Neuronal stem cell (in vitro differentiated cells): Measurements from ENCODE around the gene DOCK9.

Experiments used
- DNase-seq: peaks from one replicate; pipeline ENCODE4 v3.0.0-alpha.2; 2013; ENCODE audit warnings: low spot score
- H2AFZ ChIP-seq: one replicate; pipeline ENCODE4 v1.6.1; 2013; ENCODE audit warnings: mild to moderate bottlenecking, low read length, inconsistent platforms
- H2AK5ac ChIP-seq: 2 replicates; pipeline ENCODE4 v1.6.1; 2013; ENCODE audit warnings: low read depth, mild to moderate bottlenecking, inconsistent platforms, low read length, moderate library complexity, mixed read lengths
- H2BK120ac ChIP-seq: 2 replicates; pipeline ENCODE4 v1.6.1; 2013; ENCODE audit warnings: low read depth, mild to moderate bottlenecking, inconsistent platforms, low read length, moderate library complexity, mixed read lengths
- H2BK12ac ChIP-seq: one replicate; pipeline ENCODE4 v1.6.1; 2013; ENCODE audit warnings: low read length, inconsistent platforms
- H2BK15ac ChIP-seq: 2 replicates; pipeline ENCODE4 v1.6.1; 2013; ENCODE audit warnings: mild to moderate bottlenecking, low read length, inconsistent platforms, mixed read lengths
- H2BK5ac ChIP-seq: one replicate; pipeline ENCODE4 v1.6.1; 2013; ENCODE audit warnings: inconsistent platforms, mild to moderate bottlenecking, low read length, moderate library complexity
- H3K14ac ChIP-seq: one replicate; pipeline ENCODE4 v1.6.1; 2013; ENCODE audit warnings: low read length, inconsistent platforms
- H3K18ac ChIP-seq: 2 replicates; pipeline ENCODE4 v1.6.1; 2013; ENCODE audit warnings: low read length, inconsistent platforms
- H3K23ac ChIP-seq: 2 replicates; pipeline ENCODE4 v1.6.1; 2013; ENCODE audit warnings: low read depth, mild to moderate bottlenecking, mixed read lengths, low read length, inconsistent platforms; ENCODE audit not compliant: poor library complexity
- H3K27ac ChIP-seq: replicated peaks from 3 replicates; pipeline ENCODE4 v1.5.1; 2013; ENCODE audit warnings: low read length, inconsistent platforms
- H3K27me3 ChIP-seq, 3 experiments: 2 replicates each; pipeline ENCODE4 v1.6.1; 2013; ENCODE audit warnings: low read length in 3 of 3, mild to moderate bottlenecking in 2 of 3, inconsistent platforms in 1 of 3, low read depth in 1 of 3, mixed read lengths in 1 of 3, moderate library complexity in 1 of 3; ENCODE audit not compliant: control insufficient read depth in 3 of 3, insufficient read depth in 3 of 3
- H3K36me3 ChIP-seq, 2 donors: replicated peaks in 1 of 2; 2 replicates each; pipeline ENCODE4 v1.6.1; 2013; ENCODE audit warnings: low read length in 2 of 2; ENCODE audit not compliant: control insufficient read depth in 2 of 2, insufficient read depth in 2 of 2
- H3K4ac ChIP-seq: 2 replicates; pipeline ENCODE4 v1.6.1; 2013; ENCODE audit warnings: inconsistent platforms, mild to moderate bottlenecking, low read length, moderate library complexity
- H3K4me1 ChIP-seq, 2 donors: 1 replicate in 1 of 2; 2 replicates in 1 of 2; pipeline ENCODE4 v1.6.1; 2013; ENCODE audit warnings: low read length in 2 of 2, low read depth in 1 of 2; ENCODE audit not compliant: control insufficient read depth in 2 of 2, insufficient read depth in 1 of 2
- H3K4me2 ChIP-seq: one replicate; pipeline ENCODE4 v1.6.1; 2013; ENCODE audit warnings: mild to moderate bottlenecking, low read length, inconsistent platforms; ENCODE audit not compliant: insufficient read depth, poor library complexity, severe bottlenecking
- H3K4me3 ChIP-seq, 2 donors: 2 replicates each; pipeline ENCODE4 v1.5.1; 2013; ENCODE audit warnings: low read length in 2 of 2, mild to moderate bottlenecking in 2 of 2, inconsistent platforms in 1 of 2, moderate library complexity in 1 of 2
- H3K79me1 ChIP-seq: one replicate; pipeline ENCODE4 v1.6.1; 2013; ENCODE audit warnings: low read depth, mild to moderate bottlenecking, inconsistent platforms, low read length, moderate library complexity
- H3K9ac ChIP-seq: one replicate; pipeline ENCODE4 v1.6.1; 2013; ENCODE audit warnings: mild to moderate bottlenecking, low read depth, low read length, inconsistent platforms; ENCODE audit not compliant: poor library complexity
- H3K9me3 ChIP-seq, 2 donors: replicated peaks in 1 of 2; 2 replicates each; pipeline versions ENCODE3 to v1.6.1; 2013; ENCODE audit warnings: low read length in 2 of 2, mild to moderate bottlenecking in 2 of 2, inconsistent platforms in 1 of 2, low read depth in 1 of 2, mixed read lengths in 1 of 2, moderate library complexity in 1 of 2; ENCODE audit not compliant: control insufficient read depth in 2 of 2, insufficient read depth in 1 of 2
- H4K8ac ChIP-seq: one replicate; pipeline ENCODE4 v1.6.1; 2013; ENCODE audit warnings: low read depth, mild to moderate bottlenecking, inconsistent platforms, low read length, moderate library complexity
- H4K91ac ChIP-seq: one replicate; pipeline ENCODE4 v1.6.1; 2013; ENCODE audit warnings: low read length, low read depth, mild to moderate bottlenecking, inconsistent platforms; ENCODE audit not compliant: poor library complexity
- WGBS, 2 donors: extraction: QIAGEN DNeasy Blood & Tissue Kit; methylation state at CpG; one replicate each; pipeline ENCODE4 v1.1.7; 2013; ENCODE audit warnings: missing lambda C conversion rate in 2 of 2, mixed read lengths in 1 of 2; ENCODE audit not compliant: insufficient read length in 2 of 2, insufficient replicate concordance in 1 of 2; ENCODE audit errors: extremely low coverage in 2 of 2; 5-methylcytosine and 5-hydroxymethylcytosine counted together

The DOCK9 gene

GRCh38 chr13:98976338-98976737 is 1.5 kb downstream of the DOCK9 start:
- Histone ChIP-seq H4K91ac (no peak overlapping the region), H2AK5ac (no peak overlapping the region), H3K4me3 (peak overlapping the region in 1 of 2 donors; percentile 28), H2BK120ac (no peak overlapping the region), H3K9me3 (peaks cover 0 to 2% of the 10 kb centered on the region in 2 donors), H3K4ac (no peak overlapping the region), H2BK5ac (no peak overlapping the region), H3K14ac (no peak overlapping the region), H3K4me1 (peaks cover 18 to 28% of the 10 kb centered on the region in 2 donors), H2AFZ (peak overlapping the region; percentile 65), H3K23ac (no peak overlapping the region), H3K27ac (no peak overlapping the region), H2BK12ac (no peak overlapping the region), H3K36me3 (no peaks in the 10 kb centered on the region), H2BK15ac (no peak overlapping the region), H4K8ac (no peak overlapping the region), H3K79me1 (no peaks in the 10 kb centered on the region), H3K9ac (no peak overlapping the region), H3K18ac (no peak overlapping the region), H3K27me3 (no peaks in the 10 kb centered on the region), H3K4me2 (no peak overlapping the region)
- no peak for DNase-seq

GRCh38 chr13:98975822-98976261 is 2.0 kb downstream of the DOCK9 start:
- Histone ChIP-seq H2BK5ac (no peak overlapping the region), H3K9ac (no peak overlapping the region), H2AK5ac (no peak overlapping the region), H3K9me3 (peaks cover 0 to 2% of the 10 kb centered on the region in 2 donors), H3K4ac (no peak overlapping the region), H4K8ac (no peak overlapping the region), H3K79me1 (no peaks in the 10 kb centered on the region), H2BK15ac (no peak overlapping the region), H3K23ac (no peak overlapping the region), H3K18ac (no peak overlapping the region), H2BK12ac (no peak overlapping the region), H3K27ac (peak overlapping the region; percentile 3), H3K4me1 (peaks cover 18 to 28% of the 10 kb centered on the region in 2 donors), H2AFZ (peak overlapping the region; percentile 65), H3K4me3 (peak overlapping the region in 1 of 2 donors; percentile 0), H2BK120ac (no peak overlapping the region), H3K4me2 (no peak overlapping the region), H3K14ac (no peak overlapping the region), H3K36me3 (no peaks in the 10 kb centered on the region), H4K91ac (no peak overlapping the region), H3K27me3 (no peaks in the 10 kb centered on the region)
- no CpG with 5 or more reads among the region's 5 CpGs for WGBS, 2 donors
- DNase-seq = no peak

- no peak overlapping the region for H2AK5ac ChIP-seq
- no peak overlapping the region for H4K8ac ChIP-seq
- no peak overlapping the region for H2AFZ ChIP-seq
- H3K27ac ChIP-seq = no peak overlapping the region
- H3K79me1 ChIP-seq = no peaks in the 10 kb centered on the region
- H3K4me3 ChIP-seq = no peak overlapping the region
- no peak overlapping the region for H3K9ac ChIP-seq
- H3K4me1 ChIP-seq = peaks cover 21 to 28% of the 10 kb centered on the region in 2 donors
- no peak overlapping the region for H2BK5ac ChIP-seq
- H3K9me3 ChIP-seq = peaks cover 0 to 2% of the 10 kb centered on the region in 2 donors
- no peak overlapping the region for H3K23ac ChIP-seq
- H3K14ac ChIP-seq = no peak overlapping the region
- H3K18ac ChIP-seq = no peak overlapping the region
- H2BK15ac ChIP-seq = no peak overlapping the region
- DNase-seq = no peak
- no peak overlapping the region for H2BK12ac ChIP-seq
- WGBS, 2 donors = 100% methylated on average over 2 of the region's 2 CpGs; no CpG with 5 or more reads in 1 of the 2 donors
- no peaks in the 10 kb centered on the region for H3K36me3 ChIP-seq
- H3K27me3 ChIP-seq = no peaks in the 10 kb centered on the region
- H4K91ac ChIP-seq = no peak overlapping the region
- no peak overlapping the region for H3K4ac ChIP-seq
- no peak overlapping the region for H2BK120ac ChIP-seq
- no peak overlapping the region for H3K4me2 ChIP-seq
Measured at GRCh38 chr13:98974053-98974452, 3.8 kb downstream of the DOCK9 start.

- H3K4me3 ChIP-seq = no peak overlapping the region
- H3K27me3 ChIP-seq = no peaks in the 10 kb centered on the region
- H3K4me2 ChIP-seq = no peak overlapping the region
- WGBS, 2 donors = no CpG with 5 or more reads among the region's 4 CpGs
- no peak overlapping the region for H3K4ac ChIP-seq
- H2BK12ac ChIP-seq = no peak overlapping the region
- H2BK15ac ChIP-seq = no peak overlapping the region
- peak overlapping the region; percentile 68 for H2AFZ ChIP-seq
- DNase-seq = no peak
- H3K4me1 ChIP-seq = peaks cover 17 to 27% of the 10 kb centered on the region in 2 donors
- H3K14ac ChIP-seq = no peak overlapping the region
- no peak overlapping the region for H4K91ac ChIP-seq
- no peak overlapping the region for H4K8ac ChIP-seq
- H2BK5ac ChIP-seq = no peak overlapping the region
- H3K36me3 ChIP-seq = no peaks in the 10 kb centered on the region
- H3K27ac ChIP-seq = no peak overlapping the region
- H3K79me1 ChIP-seq = no peaks in the 10 kb centered on the region
- peaks cover 0 to 2% of the 10 kb centered on the region in 2 donors for H3K9me3 ChIP-seq
- no peak overlapping the region for H2AK5ac ChIP-seq
- no peak overlapping the region for H3K9ac ChIP-seq
- no peak overlapping the region for H2BK120ac ChIP-seq
- H3K23ac ChIP-seq = no peak overlapping the region
- peak overlapping the region; percentile 23 for H3K18ac ChIP-seq
Measured at GRCh38 chr13:98972627-98973026, 5.2 kb downstream of the DOCK9 start.
